Type B pancreatic cell (in vitro differentiated cells): ENCODE data around the gene HEBP2. TPM values are rescaled to one million over a fixed set of nuclear protein-coding genes. Genes with fewer than 3 reads are reported as not detected.

ENCODE experiments used
- DNase-seq: peaks from one replicate; pipeline ENCODE4 v3.0.0; 2021; ENCODE audit warnings: mixed read lengths; ENCODE audit not compliant: unreplicated experiment; ENCODE audit errors: extremely low spot score
- H3K27ac Mint-ChIP-seq: 2 replicates; pipeline ENCODE4 v1.8.0; 2021; ENCODE audit warnings: mild to moderate bottlenecking, mixed read lengths
- H3K27me3 Mint-ChIP-seq: 2 replicates; pipeline ENCODE4 v1.8.0; 2021; ENCODE audit warnings: mixed read lengths
- H3K36me3 Mint-ChIP-seq: 2 replicates; pipeline ENCODE4 v1.8.0; 2021; ENCODE audit warnings: mixed read lengths
- H3K4me1 Mint-ChIP-seq: one replicate; pipeline ENCODE4 v1.8.0; 2021; ENCODE audit warnings: mixed read lengths; ENCODE audit not compliant: unreplicated experiment
- H3K4me3 Mint-ChIP-seq: 2 replicates; pipeline ENCODE4 v1.8.0; 2021; ENCODE audit warnings: mild to moderate bottlenecking, mixed read lengths
- H3K9me3 Mint-ChIP-seq: 2 replicates; pipeline ENCODE4 v1.8.0; 2021; ENCODE audit warnings: mixed read lengths
- total RNA-seq: library from RNA; stranded (reverse); gene quantifications from 2 replicates; pipeline ENCODE4 v1.2.1, GENCODE V29; 2021; ENCODE audit warnings: low replicate concordance
- TF ChIP-seq, protein P1 (sequence below): fragments of 200-600 bp; sonication (generic); conservative IDR thresholded peaks from 2 replicates; pipeline ENCODE4 v1.5.0; 2021; ENCODE audit warnings: antibody characterized with exemption, mild to moderate bottlenecking

The HEBP2 gene
- total RNA-seq, 1 donor from 2014 or later = 68.9 TPM

DNA sequence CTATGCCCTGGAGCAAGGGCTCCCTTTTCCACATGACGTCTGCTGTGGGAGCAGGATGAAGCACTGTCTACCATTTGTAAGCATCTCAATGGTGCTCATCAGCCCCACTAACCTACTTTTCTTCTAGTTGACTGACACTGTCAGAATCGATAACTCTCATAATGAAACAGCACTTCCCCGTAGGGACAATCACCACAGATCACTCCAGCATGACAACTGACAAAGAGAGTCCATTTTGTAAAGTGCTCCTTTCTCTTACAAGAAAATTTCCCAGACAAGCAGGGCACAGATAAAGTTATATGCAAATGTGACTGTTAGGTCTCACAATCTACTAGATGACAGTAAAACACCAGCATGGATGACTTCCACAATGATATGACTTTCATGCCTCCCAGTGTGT lies 46.4 kb downstream of the HEBP2 start:
- Mint-ChIP-seq H3K36me3 (peaks cover 5% of the 10 kb centered on the region), H3K4me3 (no peak overlapping the region), H3K9me3 (no peaks in the 10 kb centered on the region), H3K27ac (peak overlapping the region; percentile 22), H3K4me1 (peaks cover 19% of the 10 kb centered on the region), H3K27me3 (no peaks in the 10 kb centered on the region)
- TF ChIP-seq, protein P1, sequence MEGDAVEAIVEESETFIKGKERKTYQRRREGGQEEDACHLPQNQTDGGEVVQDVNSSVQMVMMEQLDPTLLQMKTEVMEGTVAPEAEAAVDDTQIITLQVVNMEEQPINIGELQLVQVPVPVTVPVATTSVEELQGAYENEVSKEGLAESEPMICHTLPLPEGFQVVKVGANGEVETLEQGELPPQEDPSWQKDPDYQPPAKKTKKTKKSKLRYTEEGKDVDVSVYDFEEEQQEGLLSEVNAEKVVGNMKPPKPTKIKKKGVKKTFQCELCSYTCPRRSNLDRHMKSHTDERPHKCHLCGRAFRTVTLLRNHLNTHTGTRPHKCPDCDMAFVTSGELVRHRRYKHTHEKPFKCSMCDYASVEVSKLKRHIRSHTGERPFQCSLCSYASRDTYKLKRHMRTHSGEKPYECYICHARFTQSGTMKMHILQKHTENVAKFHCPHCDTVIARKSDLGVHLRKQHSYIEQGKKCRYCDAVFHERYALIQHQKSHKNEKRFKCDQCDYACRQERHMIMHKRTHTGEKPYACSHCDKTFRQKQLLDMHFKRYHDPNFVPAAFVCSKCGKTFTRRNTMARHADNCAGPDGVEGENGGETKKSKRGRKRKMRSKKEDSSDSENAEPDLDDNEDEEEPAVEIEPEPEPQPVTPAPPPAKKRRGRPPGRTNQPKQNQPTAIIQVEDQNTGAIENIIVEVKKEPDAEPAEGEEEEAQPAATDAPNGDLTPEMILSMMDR = no peak
- no peak for DNase-seq

DNA sequence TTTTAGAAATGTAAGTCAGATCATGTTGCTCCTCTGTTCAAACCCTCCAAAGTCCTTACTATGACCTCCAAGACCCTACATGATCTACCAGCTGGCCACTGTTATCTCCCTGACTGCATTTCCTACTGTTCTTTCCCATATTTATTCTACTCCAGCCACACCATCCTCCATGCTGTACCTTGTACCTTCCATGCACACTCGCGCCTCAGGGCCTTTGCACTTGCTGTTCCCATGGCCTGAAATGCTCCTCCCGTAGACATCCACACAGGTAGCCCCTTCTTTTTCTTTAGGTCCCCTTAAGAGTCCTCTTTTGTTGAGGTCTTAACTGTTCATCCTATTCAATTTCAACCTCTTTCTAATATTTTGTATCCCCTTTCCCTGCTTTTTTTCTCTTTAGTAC lies 47.0 kb downstream of the HEBP2 start:
- Mint-ChIP-seq H3K27ac (no peak overlapping the region), H3K27me3 (no peaks in the 10 kb centered on the region), H3K36me3 (peaks cover 5% of the 10 kb centered on the region), H3K4me3 (no peak overlapping the region), H3K9me3 (no peaks in the 10 kb centered on the region), H3K4me1 (peaks cover 19% of the 10 kb centered on the region)
- TF ChIP-seq, protein P1 = no peak
- no peak for DNase-seq

DNA sequence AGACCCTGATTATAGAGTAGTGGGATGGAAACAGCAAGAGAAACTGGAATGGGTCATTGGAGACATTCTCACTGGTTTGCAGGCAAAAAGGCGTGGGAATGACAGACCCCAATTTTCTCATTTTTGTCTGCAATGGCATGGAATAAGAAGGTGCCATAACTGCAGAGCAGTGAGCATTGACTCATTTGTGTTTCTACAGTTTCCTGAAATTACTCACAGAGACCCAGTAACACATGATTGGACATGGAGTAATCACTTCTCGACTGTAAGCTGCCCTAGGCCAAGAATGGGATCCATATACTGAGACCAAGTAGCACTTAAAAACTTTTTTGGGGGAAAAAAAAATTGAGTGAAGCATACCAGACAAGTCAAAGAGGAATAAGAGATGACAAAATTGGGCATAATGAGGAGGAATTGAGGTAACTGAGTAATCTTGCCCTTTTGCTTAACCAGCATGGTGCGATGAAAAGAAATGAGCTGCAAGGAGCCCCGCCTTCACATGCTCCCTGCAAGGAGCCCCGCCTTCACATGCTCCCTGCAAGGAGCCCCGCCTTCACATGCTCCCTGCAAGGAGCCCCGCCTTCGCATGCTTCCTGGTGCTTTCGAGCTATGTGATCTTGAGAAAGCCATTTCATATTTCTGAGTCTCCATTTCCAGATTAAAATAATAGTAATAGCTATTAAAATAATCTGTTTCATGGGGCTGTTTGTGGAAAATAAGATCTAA lies 51.1 kb downstream of the HEBP2 start:
- H3K27ac Mint-ChIP-seq = peak overlapping the region; percentile 92
- no peak overlapping the region for H3K4me3 Mint-ChIP-seq
- peaks cover 16% of the 10 kb centered on the region for H3K4me1 Mint-ChIP-seq
- H3K36me3 Mint-ChIP-seq = peaks cover 4% of the 10 kb centered on the region
- TF ChIP-seq, protein P1 = no peak
- no peaks in the 10 kb centered on the region for H3K27me3 Mint-ChIP-seq
- DNase-seq = no peak
- H3K9me3 Mint-ChIP-seq = no peaks in the 10 kb centered on the region

DNA sequence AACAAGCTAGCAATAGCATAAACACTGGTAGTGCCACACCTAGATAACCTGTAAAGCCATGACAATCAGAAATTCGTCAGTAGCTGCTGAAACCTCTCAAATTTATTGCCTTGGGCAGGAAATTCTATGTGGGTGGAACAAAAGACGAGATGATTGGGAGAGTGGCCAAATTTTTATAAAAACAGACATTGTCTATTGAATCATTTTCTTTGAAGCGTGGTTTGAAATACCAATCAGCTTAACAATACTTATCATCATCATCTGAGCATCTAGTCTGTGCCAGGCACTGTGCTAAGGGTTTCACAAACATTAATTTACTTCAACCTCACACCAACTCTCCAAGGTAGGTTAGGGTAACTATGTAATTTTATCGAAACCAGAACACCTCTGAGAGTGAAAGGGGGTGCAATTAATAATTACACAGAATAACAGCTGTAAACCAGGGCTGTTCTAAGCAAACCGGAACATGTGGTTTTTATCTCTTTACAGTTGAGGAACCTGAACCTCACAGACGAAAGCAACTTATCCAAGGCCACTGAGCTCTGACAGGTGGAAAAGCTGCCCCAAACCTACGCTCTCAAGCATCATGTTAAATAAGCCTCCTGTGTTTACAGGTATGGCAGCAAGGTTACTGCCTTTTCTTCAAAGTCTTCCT lies 51.9 kb downstream of the HEBP2 start:
- H3K4me3 Mint-ChIP-seq = no peak overlapping the region
- peaks cover 8% of the 10 kb centered on the region for H3K4me1 Mint-ChIP-seq
- TF ChIP-seq, protein P1 = no peak
- H3K27ac Mint-ChIP-seq = peak overlapping the region; percentile 92
- H3K9me3 Mint-ChIP-seq = no peaks in the 10 kb centered on the region
- H3K36me3 Mint-ChIP-seq = peaks cover 6% of the 10 kb centered on the region
- H3K27me3 Mint-ChIP-seq = no peaks in the 10 kb centered on the region
- no peak for DNase-seq

DNA sequence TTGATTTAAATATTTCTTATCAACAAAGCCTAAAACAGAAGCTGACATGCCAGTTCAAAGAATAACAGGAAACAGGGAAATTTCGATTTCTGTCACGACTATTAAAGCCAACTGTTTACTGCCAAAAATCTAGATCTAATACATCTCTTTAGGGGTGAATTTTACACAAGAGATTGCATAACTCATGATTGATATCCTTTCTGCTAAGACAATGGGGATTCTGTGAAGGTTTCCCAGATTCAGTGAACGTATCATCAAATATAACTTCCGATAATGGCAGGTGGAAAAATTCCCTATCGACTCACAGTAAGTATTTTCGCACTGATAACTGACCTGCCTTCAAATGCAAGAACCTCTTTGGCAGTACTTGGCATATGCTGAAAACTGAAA lies 52.4 kb downstream of the HEBP2 start:
- TF ChIP-seq, protein P1 = no peak
- Mint-ChIP-seq H3K27ac (peak overlapping the region; percentile 92), H3K9me3 (no peaks in the 10 kb centered on the region), H3K36me3 (peaks cover 11% of the 10 kb centered on the region), H3K4me1 (peaks cover 6% of the 10 kb centered on the region), H3K4me3 (no peak overlapping the region), H3K27me3 (no peaks in the 10 kb centered on the region)
- no peak for DNase-seq
